Suprapubic skin (tissue), 4 donors: ENCODE measurements around the gene PDE4D.

Experiments
- EP300 ChIP-seq: sonication (generic); formaldehyde crosslinking; IDR thresholded peaks from one replicate; pipeline ENCODE4 v1.6.1; 2017; ENCODE audit warnings: antibody characterized with exemption
- POLR2A ChIP-seq, 2 donors: fragments of 450-650 bp; IDR thresholded peaks; one replicate each; pipeline ENCODE4 v1.6.1; 2017; ENCODE audit warnings: antibody characterized with exemption in 2 of 2, mild to moderate bottlenecking in 2 of 2, moderate library complexity in 2 of 2
- POLR2AphosphoS5 ChIP-seq, 3 donors: sonication (generic); formaldehyde crosslinking; IDR thresholded peaks; one replicate each; pipeline ENCODE4 v1.6.1; 2017; ENCODE audit warnings: antibody characterized with exemption in 3 of 3
- TF ChIP-seq, protein P1 (sequence below), 2 donors: fragments of 200-600 bp in 1 of 2; fragments of 450-650 bp in 1 of 2; sonication (generic) in 1 of 2; IDR thresholded peaks; one replicate each; pipeline ENCODE4 v1.5.1; 2016 to 2019; ENCODE audit warnings: antibody characterized with exemption in 2 of 2, mild to moderate bottlenecking in 1 of 2, moderate library complexity in 1 of 2

DNA sequence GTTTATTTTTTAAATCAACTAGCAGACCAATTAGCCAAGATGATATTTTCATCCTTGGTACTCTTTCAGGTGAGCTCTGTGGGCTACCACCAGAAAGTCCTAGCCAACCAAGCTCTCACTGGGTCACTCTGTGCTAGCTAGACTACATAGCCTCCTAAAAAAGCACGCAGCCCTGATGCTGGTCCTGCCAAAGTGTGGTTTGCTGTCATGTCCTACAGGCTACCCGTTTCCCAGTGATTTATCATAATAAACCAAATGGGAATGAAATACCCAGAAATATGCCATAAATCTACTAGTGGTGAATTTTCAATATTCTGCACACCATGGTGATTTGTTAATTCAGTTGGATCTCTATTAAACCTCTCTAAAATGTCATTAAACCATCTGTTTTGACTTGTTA lies 829.2 kb downstream of the PDE4D start:
- TF ChIP-seq, protein P1, sequence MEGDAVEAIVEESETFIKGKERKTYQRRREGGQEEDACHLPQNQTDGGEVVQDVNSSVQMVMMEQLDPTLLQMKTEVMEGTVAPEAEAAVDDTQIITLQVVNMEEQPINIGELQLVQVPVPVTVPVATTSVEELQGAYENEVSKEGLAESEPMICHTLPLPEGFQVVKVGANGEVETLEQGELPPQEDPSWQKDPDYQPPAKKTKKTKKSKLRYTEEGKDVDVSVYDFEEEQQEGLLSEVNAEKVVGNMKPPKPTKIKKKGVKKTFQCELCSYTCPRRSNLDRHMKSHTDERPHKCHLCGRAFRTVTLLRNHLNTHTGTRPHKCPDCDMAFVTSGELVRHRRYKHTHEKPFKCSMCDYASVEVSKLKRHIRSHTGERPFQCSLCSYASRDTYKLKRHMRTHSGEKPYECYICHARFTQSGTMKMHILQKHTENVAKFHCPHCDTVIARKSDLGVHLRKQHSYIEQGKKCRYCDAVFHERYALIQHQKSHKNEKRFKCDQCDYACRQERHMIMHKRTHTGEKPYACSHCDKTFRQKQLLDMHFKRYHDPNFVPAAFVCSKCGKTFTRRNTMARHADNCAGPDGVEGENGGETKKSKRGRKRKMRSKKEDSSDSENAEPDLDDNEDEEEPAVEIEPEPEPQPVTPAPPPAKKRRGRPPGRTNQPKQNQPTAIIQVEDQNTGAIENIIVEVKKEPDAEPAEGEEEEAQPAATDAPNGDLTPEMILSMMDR (IDR thresholded peaks at IDR 0.05) = no peak
- no peak for TF ChIP-seq POLR2AphosphoS5 (IDR thresholded peaks at IDR 0.05)
- no peak for TF ChIP-seq POLR2A (IDR thresholded peaks at IDR 0.05)
- TF ChIP-seq EP300 = no peak
